SK-N-SH (cell line): ENCODE results near the gene WNT3.
A peak's percentile ranks its signal among the peaks of the same experiment; 100 is the strongest.

Source experiments
- CHD2 ChIP-seq: fragments of 150-350 bp; IDR thresholded peaks from 2 replicates; pipeline ENCODE4 v1.6.1; 2018; ENCODE audit warnings: low read length; ENCODE audit not compliant: partially characterized antibody
- EP300 ChIP-seq, 2 experiments: IDR thresholded peaks; 2 replicates each; pipeline versions ENCODE4 v1.4.0 to v1.6.1; 2012; ENCODE audit warnings: borderline replicate concordance in 1 of 2, low read depth in 1 of 2, low read length in 1 of 2
- GABPA ChIP-seq: IDR thresholded peaks from 2 replicates; pipeline ENCODE4 v1.4.0; 2012; ENCODE audit warnings: low read depth, mild to moderate bottlenecking
- JUND ChIP-seq: IDR thresholded peaks from 2 replicates; pipeline ENCODE4 v1.4.0; 2012
- NRF1 ChIP-seq: IDR thresholded peaks from 2 replicates; pipeline ENCODE4 v1.6.1; 2012; ENCODE audit warnings: low read depth, mild to moderate bottlenecking, low read length
- POLR2AphosphoS5 ChIP-seq: IDR thresholded peaks from 2 replicates; pipeline ENCODE4 v1.6.1; 2012; ENCODE audit warnings: low read depth, low read length
- RAD21 ChIP-seq: IDR thresholded peaks from 2 replicates; pipeline ENCODE4 v1.6.1; 2012; ENCODE audit warnings: mild to moderate bottlenecking, low read length
- RFX5 ChIP-seq: IDR thresholded peaks from 2 replicates; pipeline ENCODE4 v1.6.1; 2012; ENCODE audit warnings: mild to moderate bottlenecking, improper control_type of control experiment, low read length
- TAF1 ChIP-seq: IDR thresholded peaks from 2 replicates; pipeline ENCODE4 v1.6.1; 2012; ENCODE audit warnings: low read depth, mild to moderate bottlenecking, low read length, moderate library complexity, borderline replicate concordance
- YY1 ChIP-seq: IDR thresholded peaks from 2 replicates; pipeline ENCODE4 v1.4.0; 2012; ENCODE audit warnings: low read depth, mild to moderate bottlenecking
- TF ChIP-seq, protein P1 (sequence below): fragments of 200-600 bp; sonication (generic); IDR thresholded peaks from 2 replicates; pipeline ENCODE4 v1.6.1; 2017; ENCODE audit warnings: antibody characterized with exemption, mild to moderate bottlenecking, moderate library complexity
- TF ChIP-seq, protein P2 (sequence below): fragments of 150-350 bp; IDR thresholded peaks from 2 replicates; pipeline ENCODE4 v1.6.1; 2017; ENCODE audit warnings: antibody characterized with exemption, low read length, low read depth, borderline replicate concordance
- TF ChIP-seq, protein P3 (sequence below): IDR thresholded peaks from 2 replicates; pipeline ENCODE4 v1.4.0; 2012; ENCODE audit warnings: low read depth, borderline replicate concordance
- TF ChIP-seq, protein P4 (sequence below): IDR thresholded peaks from 2 replicates; pipeline ENCODE4 v1.4.0; 2012; ENCODE audit warnings: low read depth

- TF ChIP-seq, protein P1, sequence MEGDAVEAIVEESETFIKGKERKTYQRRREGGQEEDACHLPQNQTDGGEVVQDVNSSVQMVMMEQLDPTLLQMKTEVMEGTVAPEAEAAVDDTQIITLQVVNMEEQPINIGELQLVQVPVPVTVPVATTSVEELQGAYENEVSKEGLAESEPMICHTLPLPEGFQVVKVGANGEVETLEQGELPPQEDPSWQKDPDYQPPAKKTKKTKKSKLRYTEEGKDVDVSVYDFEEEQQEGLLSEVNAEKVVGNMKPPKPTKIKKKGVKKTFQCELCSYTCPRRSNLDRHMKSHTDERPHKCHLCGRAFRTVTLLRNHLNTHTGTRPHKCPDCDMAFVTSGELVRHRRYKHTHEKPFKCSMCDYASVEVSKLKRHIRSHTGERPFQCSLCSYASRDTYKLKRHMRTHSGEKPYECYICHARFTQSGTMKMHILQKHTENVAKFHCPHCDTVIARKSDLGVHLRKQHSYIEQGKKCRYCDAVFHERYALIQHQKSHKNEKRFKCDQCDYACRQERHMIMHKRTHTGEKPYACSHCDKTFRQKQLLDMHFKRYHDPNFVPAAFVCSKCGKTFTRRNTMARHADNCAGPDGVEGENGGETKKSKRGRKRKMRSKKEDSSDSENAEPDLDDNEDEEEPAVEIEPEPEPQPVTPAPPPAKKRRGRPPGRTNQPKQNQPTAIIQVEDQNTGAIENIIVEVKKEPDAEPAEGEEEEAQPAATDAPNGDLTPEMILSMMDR, result no peak
- TF ChIP-seq POLR2AphosphoS5 (no peak), GABPA (no peak), CHD2 (peak; percentile 91), TAF1 (no peak), RAD21 (peak; percentile 12; the same call in 1 of the 2 replicates), YY1 (no peak), JUND (no peak), RFX5 (no peak), EP300 (IDR thresholded peaks at IDR 0.05; ENCODE audit: borderline replicate concordance in 1 of 2, low read depth in 1 of 2, low read length in 1 of 2) (peak in 1 of 2 experiments; percentile 75; a peak in 2 of 4 replicates), NRF1 (no peak)
- TF ChIP-seq, protein P2, sequence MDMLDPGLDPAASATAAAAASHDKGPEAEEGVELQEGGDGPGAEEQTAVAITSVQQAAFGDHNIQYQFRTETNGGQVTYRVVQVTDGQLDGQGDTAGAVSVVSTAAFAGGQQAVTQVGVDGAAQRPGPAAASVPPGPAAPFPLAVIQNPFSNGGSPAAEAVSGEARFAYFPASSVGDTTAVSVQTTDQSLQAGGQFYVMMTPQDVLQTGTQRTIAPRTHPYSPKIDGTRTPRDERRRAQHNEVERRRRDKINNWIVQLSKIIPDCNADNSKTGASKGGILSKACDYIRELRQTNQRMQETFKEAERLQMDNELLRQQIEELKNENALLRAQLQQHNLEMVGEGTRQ, result no peak
- TF ChIP-seq, protein P3, sequence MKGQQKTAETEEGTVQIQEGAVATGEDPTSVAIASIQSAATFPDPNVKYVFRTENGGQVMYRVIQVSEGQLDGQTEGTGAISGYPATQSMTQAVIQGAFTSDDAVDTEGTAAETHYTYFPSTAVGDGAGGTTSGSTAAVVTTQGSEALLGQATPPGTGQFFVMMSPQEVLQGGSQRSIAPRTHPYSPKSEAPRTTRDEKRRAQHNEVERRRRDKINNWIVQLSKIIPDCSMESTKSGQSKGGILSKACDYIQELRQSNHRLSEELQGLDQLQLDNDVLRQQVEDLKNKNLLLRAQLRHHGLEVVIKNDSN, result no peak
- TF ChIP-seq, protein P4, sequence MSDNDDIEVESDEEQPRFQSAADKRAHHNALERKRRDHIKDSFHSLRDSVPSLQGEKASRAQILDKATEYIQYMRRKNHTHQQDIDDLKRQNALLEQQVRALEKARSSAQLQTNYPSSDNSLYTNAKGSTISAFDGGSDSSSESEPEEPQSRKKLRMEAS, result no peak
Observed at GRCh38 chr17:46809110-46809571, 9.4 kb downstream of the WNT3 start.
